ENCODE measurements around the gene C12orf56.

DNA sequence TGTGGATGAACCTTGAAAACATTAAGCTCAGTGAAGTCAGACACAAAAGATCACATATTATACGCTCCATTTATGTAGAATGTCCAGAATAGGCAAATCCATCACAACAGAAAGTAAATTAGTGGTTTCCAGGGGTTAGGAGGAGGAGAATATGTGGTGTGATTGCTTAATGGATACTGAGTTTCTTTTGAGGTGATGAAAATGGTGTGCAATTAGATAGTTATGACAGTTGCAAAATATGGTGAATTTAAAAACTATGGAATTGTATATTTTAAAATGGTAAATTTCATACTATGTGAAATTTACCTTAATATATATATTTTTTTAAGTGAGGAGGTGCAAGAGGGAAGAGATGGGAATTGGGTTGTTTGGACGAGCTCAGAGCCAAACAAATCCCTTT lies 122.1 kb downstream of the C12orf56 start:
- TF ChIP-seq, protein P1, sequence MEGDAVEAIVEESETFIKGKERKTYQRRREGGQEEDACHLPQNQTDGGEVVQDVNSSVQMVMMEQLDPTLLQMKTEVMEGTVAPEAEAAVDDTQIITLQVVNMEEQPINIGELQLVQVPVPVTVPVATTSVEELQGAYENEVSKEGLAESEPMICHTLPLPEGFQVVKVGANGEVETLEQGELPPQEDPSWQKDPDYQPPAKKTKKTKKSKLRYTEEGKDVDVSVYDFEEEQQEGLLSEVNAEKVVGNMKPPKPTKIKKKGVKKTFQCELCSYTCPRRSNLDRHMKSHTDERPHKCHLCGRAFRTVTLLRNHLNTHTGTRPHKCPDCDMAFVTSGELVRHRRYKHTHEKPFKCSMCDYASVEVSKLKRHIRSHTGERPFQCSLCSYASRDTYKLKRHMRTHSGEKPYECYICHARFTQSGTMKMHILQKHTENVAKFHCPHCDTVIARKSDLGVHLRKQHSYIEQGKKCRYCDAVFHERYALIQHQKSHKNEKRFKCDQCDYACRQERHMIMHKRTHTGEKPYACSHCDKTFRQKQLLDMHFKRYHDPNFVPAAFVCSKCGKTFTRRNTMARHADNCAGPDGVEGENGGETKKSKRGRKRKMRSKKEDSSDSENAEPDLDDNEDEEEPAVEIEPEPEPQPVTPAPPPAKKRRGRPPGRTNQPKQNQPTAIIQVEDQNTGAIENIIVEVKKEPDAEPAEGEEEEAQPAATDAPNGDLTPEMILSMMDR (conservative IDR thresholded peaks at IDR 0.05; ENCODE audit: low read depth, low read length): no peak
- TF ChIP-seq EZH2 (IDR thresholded peaks at IDR 0.05; ENCODE audit: low read length, unreplicated experiment) (no peak), EZH2phosphoT487 (IDR thresholded peaks at IDR 0.05; ENCODE audit: borderline replicate concordance, low read length) (no peak)

Measured in PC-3 (cell line).